IMR-90 (cell line): ENCODE data around the gene OAS1.

Experiments
- CEBPB ChIP-seq: IDR thresholded peaks from 2 replicates; pipeline ENCODE4 v1.6.1; 2012; ENCODE audit warnings: low read depth, low read length, improper control_type of control experiment
- CHD1 ChIP-seq: IDR thresholded peaks from 2 replicates; pipeline ENCODE4 v1.6.1; 2012; ENCODE audit warnings: low read depth, low read length, improper control_type of control experiment
- FOS ChIP-seq: fragments of 150-350 bp; IDR thresholded peaks from 2 replicates; pipeline ENCODE4 v1.6.1; 2016; ENCODE audit warnings: low read depth, low read length
- MAFK ChIP-seq: IDR thresholded peaks from 2 replicates; pipeline ENCODE4 v1.6.1; 2012; ENCODE audit warnings: low read depth, low read length, improper control_type of control experiment
- MXI1 ChIP-seq: IDR thresholded peaks from 2 replicates; pipeline ENCODE4 v1.6.1; 2012; ENCODE audit warnings: low read depth, mild to moderate bottlenecking, low read length, moderate library complexity, borderline replicate concordance
- POLR2A ChIP-seq: IDR thresholded peaks from 2 replicates; pipeline ENCODE4 v1.6.1; 2012; ENCODE audit warnings: mild to moderate bottlenecking, low read depth, low read length
- RAD21 ChIP-seq: IDR thresholded peaks from 2 replicates; pipeline ENCODE4 v1.6.1; 2012; ENCODE audit warnings: low read length, improper control_type of control experiment
- RCOR1 ChIP-seq: IDR thresholded peaks from 2 replicates; pipeline ENCODE4 v1.6.1; 2012; ENCODE audit warnings: mild to moderate bottlenecking, low read length, improper control_type of control experiment; ENCODE audit not compliant: insufficient replicate concordance
- TF ChIP-seq, protein P1 (sequence below): conservative IDR thresholded peaks from 2 replicates; pipeline ENCODE4 v1.5.1; 2012; ENCODE audit warnings: mild to moderate bottlenecking, low read depth, low read length, improper control_type of control experiment

DNA sequence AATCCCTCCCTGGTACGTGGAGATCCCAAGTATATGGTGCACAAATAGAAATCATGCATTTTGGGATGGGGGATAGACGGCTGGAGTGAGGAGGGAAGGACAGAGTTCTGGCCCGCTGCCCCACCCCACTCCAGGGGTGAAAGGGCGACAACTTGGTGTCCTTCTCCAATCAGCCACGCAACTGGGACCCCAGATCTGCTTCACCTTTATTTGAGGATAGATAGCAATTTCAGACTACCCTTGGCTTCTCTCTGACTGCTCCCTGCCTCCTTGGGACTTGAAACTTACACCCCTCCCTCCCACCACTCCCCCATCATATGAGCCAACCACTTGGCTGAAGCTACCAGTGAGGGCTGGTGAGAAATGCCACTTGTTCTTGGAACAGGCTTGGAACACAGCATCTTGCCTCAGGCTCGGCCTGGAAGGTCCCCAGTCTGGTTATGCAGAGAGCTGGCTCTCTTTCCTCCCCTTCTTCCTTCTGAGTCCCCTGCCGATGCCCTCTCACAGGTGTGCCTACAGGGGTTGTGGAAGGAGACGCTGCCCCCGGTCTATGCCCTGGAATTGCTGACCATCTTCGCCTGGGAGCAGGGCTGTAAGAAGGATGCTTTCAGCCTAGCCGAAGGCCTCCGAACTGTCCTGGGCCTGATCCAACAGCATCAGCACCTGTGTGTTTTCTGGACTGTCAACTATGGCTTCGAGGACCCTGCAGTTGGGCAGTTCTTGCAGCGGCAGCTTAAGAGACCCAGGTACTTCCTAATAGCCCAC lies 39.7 kb downstream of the OAS1 start:
- TF ChIP-seq POLR2A, result no peak
- no peak for TF ChIP-seq MAFK
- TF ChIP-seq, protein P1, sequence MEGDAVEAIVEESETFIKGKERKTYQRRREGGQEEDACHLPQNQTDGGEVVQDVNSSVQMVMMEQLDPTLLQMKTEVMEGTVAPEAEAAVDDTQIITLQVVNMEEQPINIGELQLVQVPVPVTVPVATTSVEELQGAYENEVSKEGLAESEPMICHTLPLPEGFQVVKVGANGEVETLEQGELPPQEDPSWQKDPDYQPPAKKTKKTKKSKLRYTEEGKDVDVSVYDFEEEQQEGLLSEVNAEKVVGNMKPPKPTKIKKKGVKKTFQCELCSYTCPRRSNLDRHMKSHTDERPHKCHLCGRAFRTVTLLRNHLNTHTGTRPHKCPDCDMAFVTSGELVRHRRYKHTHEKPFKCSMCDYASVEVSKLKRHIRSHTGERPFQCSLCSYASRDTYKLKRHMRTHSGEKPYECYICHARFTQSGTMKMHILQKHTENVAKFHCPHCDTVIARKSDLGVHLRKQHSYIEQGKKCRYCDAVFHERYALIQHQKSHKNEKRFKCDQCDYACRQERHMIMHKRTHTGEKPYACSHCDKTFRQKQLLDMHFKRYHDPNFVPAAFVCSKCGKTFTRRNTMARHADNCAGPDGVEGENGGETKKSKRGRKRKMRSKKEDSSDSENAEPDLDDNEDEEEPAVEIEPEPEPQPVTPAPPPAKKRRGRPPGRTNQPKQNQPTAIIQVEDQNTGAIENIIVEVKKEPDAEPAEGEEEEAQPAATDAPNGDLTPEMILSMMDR, result no peak
- no peak for TF ChIP-seq CHD1
- no peak for TF ChIP-seq MXI1
- TF ChIP-seq CEBPB, result no peak
- TF ChIP-seq RCOR1, result no peak
- TF ChIP-seq RAD21, result no peak
- TF ChIP-seq FOS, result no peak
